Hepatocyte (in vitro differentiated cells): Measurements from ENCODE around the gene SYN1.

Source experiments
- EZH2 ChIP-seq: fragments of 200-600 bp; sonication (generic); IDR thresholded peaks from 2 replicates; pipeline ENCODE4 v1.6.1; 2016; ENCODE audit warnings: antibody characterized with exemption, mild to moderate bottlenecking, borderline replicate concordance
- EZH2phosphoT487 ChIP-seq: fragments of 200-600 bp; sonication (generic); IDR thresholded peaks from one replicate; pipeline ENCODE4 v1.6.1; 2018; ENCODE audit warnings: antibody characterized with exemption, mild to moderate bottlenecking, low read depth, moderate library complexity; ENCODE audit not compliant: unreplicated experiment, severe bottlenecking
- TF ChIP-seq, protein P1 (sequence below): fragments of 200-600 bp; sonication (generic); IDR thresholded peaks from 2 replicates; pipeline ENCODE4 v1.5.1; 2016; ENCODE audit warnings: antibody characterized with exemption, mild to moderate bottlenecking; ENCODE audit not compliant: poor library complexity

DNA sequence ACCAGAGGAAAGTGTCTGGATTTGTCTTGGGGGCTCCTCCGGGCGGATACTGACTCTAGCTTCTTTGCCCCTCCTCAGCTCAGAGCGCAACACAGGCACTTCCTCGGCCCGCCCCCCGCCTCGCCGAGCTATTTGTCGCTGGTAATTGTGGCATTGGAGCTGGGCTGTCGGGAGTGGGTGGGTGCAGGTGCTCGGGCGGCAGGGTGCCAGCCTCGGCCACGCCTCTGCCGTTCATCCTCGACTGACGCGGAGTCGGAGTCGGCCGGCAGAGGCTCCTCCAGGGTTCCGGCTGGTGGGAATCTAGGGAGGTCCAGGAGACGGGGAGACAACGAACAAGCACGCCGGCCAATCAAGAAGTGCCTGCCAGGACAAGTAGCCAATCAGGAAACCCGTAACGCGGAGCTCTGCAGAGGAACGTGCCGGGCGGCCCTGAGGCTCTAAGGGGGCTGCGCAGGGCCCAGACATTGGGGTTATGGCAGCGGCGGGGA, 3.9 kb upstream of the SYN1 start:
- TF ChIP-seq, protein P1, sequence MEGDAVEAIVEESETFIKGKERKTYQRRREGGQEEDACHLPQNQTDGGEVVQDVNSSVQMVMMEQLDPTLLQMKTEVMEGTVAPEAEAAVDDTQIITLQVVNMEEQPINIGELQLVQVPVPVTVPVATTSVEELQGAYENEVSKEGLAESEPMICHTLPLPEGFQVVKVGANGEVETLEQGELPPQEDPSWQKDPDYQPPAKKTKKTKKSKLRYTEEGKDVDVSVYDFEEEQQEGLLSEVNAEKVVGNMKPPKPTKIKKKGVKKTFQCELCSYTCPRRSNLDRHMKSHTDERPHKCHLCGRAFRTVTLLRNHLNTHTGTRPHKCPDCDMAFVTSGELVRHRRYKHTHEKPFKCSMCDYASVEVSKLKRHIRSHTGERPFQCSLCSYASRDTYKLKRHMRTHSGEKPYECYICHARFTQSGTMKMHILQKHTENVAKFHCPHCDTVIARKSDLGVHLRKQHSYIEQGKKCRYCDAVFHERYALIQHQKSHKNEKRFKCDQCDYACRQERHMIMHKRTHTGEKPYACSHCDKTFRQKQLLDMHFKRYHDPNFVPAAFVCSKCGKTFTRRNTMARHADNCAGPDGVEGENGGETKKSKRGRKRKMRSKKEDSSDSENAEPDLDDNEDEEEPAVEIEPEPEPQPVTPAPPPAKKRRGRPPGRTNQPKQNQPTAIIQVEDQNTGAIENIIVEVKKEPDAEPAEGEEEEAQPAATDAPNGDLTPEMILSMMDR: no peak
- TF ChIP-seq EZH2: no peak
- no peak for TF ChIP-seq EZH2phosphoT487
